Endothelial cell of umbilical vein (primary cell): ENCODE measurements around the gene RBM33. TPM values are rescaled to one million over a fixed set of nuclear protein-coding genes. Genes with fewer than 3 reads are reported as not detected.

Source experiments
- BruUV-seq: library from RNA; stranded (reverse); fragments of 400-500 nt; replicated peaks from 2 replicates; lab custom pipeline; 2021; lab: Mats Ljungman, UMichigan
- CTCF ChIA-PET: fragments of 300-600, 350-600 bp; sonication (Branson Sonifier 250); formaldehyde crosslinking; loops from one replicate; lab custom pipeline; 2021; ENCODE audit warnings: antibody characterized with exemption, inconsistent platforms; lab: Charles Lee
- POLR2A ChIA-PET: fragments of 300-600, 350-600 bp; sonication (Branson Sonifier 250); formaldehyde crosslinking; loops from one replicate; lab custom pipeline; 2021; ENCODE audit warnings: antibody characterized with exemption, inconsistent platforms; lab: Charles Lee
- DNase-seq: peaks from one replicate; pipeline ENCODE4 v3.0.0-alpha.2; 2011; ENCODE audit warnings: low read depth, low spot score
- FAIRE-seq: peaks from 2 replicates; lab custom pipeline; 2011; peaks lifted over from hg19 to GRCh38; lab: Jason Lieb, UNC
- H2AFZ ChIP-seq: 2 replicates; pipeline ENCODE4 v1.6.0; 2012; ENCODE audit warnings: low read depth, low read length, control low read depth, inconsistent platforms
- H3K27ac ChIP-seq: 2 replicates; pipeline ENCODE4 v1.5.1; 2011; ENCODE audit warnings: low read depth, mild to moderate bottlenecking, control low read depth, low read length, moderate library complexity; ENCODE audit not compliant: insufficient read depth
- H3K27me3 ChIP-seq, 2 experiments: 2 replicates each; pipeline versions ENCODE4 v1.6.0 to v1.6.1; 2011; ENCODE audit warnings: low read length in 2 of 2, mixed read lengths in 1 of 2; ENCODE audit not compliant: control insufficient read depth in 2 of 2, insufficient read depth in 2 of 2
- H3K36me3 ChIP-seq, 2 experiments: 2 replicates in 1 of 2; 3 replicates in 1 of 2; pipeline ENCODE4 v1.5.1; 2011; ENCODE audit warnings: low read length in 2 of 2, mild to moderate bottlenecking in 1 of 2, moderate library complexity in 1 of 2; ENCODE audit not compliant: control insufficient read depth in 2 of 2, insufficient read depth in 2 of 2; ENCODE audit errors: extremely low read depth in 1 of 2
- H3K4me1 ChIP-seq: 3 replicates; pipeline ENCODE4 v1.5.1; 2011; ENCODE audit warnings: mild to moderate bottlenecking, low read length; ENCODE audit not compliant: control insufficient read depth, insufficient read depth; ENCODE audit errors: extremely low read depth
- H3K4me2 ChIP-seq: 2 replicates; pipeline ENCODE4 v1.6.1; 2011; ENCODE audit warnings: low read length, control low read depth, mixed read lengths; ENCODE audit not compliant: insufficient read depth
- H3K4me3 ChIP-seq, 3 experiments: fragments of 200-600 bp in 1 of 3; sonication (generic), shearing (Covaris generic) in 1 of 3; replicated peaks in 1 of 3; 2 replicates each; pipeline ENCODE4 v1.5.1; 2011 to 2016; ENCODE audit warnings: control low read depth in 3 of 3, low read length in 3 of 3, mild to moderate bottlenecking in 2 of 3, inconsistent platforms in 1 of 3, low read depth in 1 of 3, moderate library complexity in 1 of 3; ENCODE audit not compliant: insufficient read depth in 1 of 3
- H3K79me2 ChIP-seq: 2 replicates; pipeline ENCODE4 v1.6.0; 2012; ENCODE audit warnings: low read length, inconsistent platforms; ENCODE audit not compliant: control insufficient read depth, insufficient read depth
- H3K9ac ChIP-seq: replicated peaks from 2 replicates; pipeline ENCODE3; 2011; ENCODE audit warnings: low read length, control low read depth; ENCODE audit not compliant: insufficient read depth; ENCODE audit errors: extremely low read depth
- H3K9me1 ChIP-seq: replicated peaks from 3 replicates; pipeline ENCODE4 v1.6.0; 2011; ENCODE audit warnings: mild to moderate bottlenecking, low read length; ENCODE audit not compliant: control insufficient read depth, insufficient read depth; ENCODE audit errors: extremely low read depth
- H3K9me3 ChIP-seq: replicated peaks from 2 replicates; pipeline ENCODE4 v1.5.1; 2012; ENCODE audit warnings: low read length, inconsistent platforms; ENCODE audit not compliant: control insufficient read depth, insufficient read depth
- H4K20me1 ChIP-seq: replicated peaks from 2 replicates; pipeline ENCODE3; 2011; ENCODE audit warnings: mild to moderate bottlenecking, low read length; ENCODE audit not compliant: control insufficient read depth, insufficient read depth; ENCODE audit errors: extremely low read depth
- EZH2 ChIP-seq: IDR thresholded peaks from 2 replicates; pipeline ENCODE4 v1.6.1; 2012; ENCODE audit warnings: borderline replicate concordance, low read depth, mild to moderate bottlenecking, moderate library complexity, low read length, inconsistent platforms; ENCODE audit not compliant: severe bottlenecking
- FOS ChIP-seq: IDR thresholded peaks from 2 replicates; pipeline ENCODE4 v1.6.1; 2011; ENCODE audit warnings: mild to moderate bottlenecking, low read length, moderate library complexity, borderline replicate concordance; ENCODE audit not compliant: insufficient read depth
- GATA2 ChIP-seq: IDR thresholded peaks from 2 replicates; pipeline ENCODE4 v1.7.0; 2011; ENCODE audit warnings: low read depth, mild to moderate bottlenecking, moderate library complexity, mixed read lengths, low read length; ENCODE audit not compliant: insufficient read length, insufficient read depth
- JUN ChIP-seq: IDR thresholded peaks from 2 replicates; pipeline ENCODE4 v1.6.1; 2011; ENCODE audit warnings: borderline replicate concordance, low read depth; ENCODE audit not compliant: insufficient read length, insufficient read depth
- MYC ChIP-seq: IDR thresholded peaks from one replicate; pipeline ENCODE4 v1.6.1; 2011; ENCODE audit warnings: mild to moderate bottlenecking, low read depth, low read length
- POLR2A ChIP-seq: IDR thresholded peaks from 2 replicates; pipeline ENCODE4 v1.6.1; 2012; ENCODE audit warnings: low read depth, mild to moderate bottlenecking, control low read depth, low read length
- POLR2AphosphoS5 ChIP-seq: IDR thresholded peaks from 2 replicates; pipeline ENCODE4 v1.6.1; 2012; ENCODE audit warnings: low read depth, mild to moderate bottlenecking, control low read depth, low read length, moderate library complexity; ENCODE audit not compliant: insufficient read depth
- dilution Hi-C: fragments of 300-500 bp; cut with MboI; formaldehyde crosslinking; loops from one replicate; pipeline ENCODE4 v1.15.0; 2019; ENCODE audit warnings: low sequenced_read_pairs; ENCODE audit not compliant: extremely low pct_ligation_motif_present
- intact Hi-C: fragments of 100-400 bp; cut with micrococcal nuclease; formaldehyde crosslinking; loops from one replicate; pipeline ENCODE4 v1.10.0; 2022
- polyA plus RNA-seq, 4 experiments: library from polyadenylated mRNA; depleted of rRNA in 3 of 4; stranded (reverse) in 3 of 4; unstranded in 1 of 4; fragments of >200 nt; gene quantifications; 2 replicates each; pipeline versions ENCODE4 v1.2.1 to v1.2.3, GENCODE V29; 2011 to 2012; ENCODE audit warnings: missing spikeins in 1 of 4
- total RNA-seq: library from RNA; stranded (reverse); gene quantifications from 2 replicates; pipeline ENCODE4 v1.2.3, GENCODE V29; 2021
- TF ChIP-seq, protein P1 (sequence below): IDR thresholded peaks from 2 replicates; pipeline ENCODE4 v1.6.1; 2011; ENCODE audit not compliant: insufficient read depth, insufficient read length
- TF ChIP-seq, protein P2 (sequence below), 2 donors: IDR thresholded peaks; 1 replicate in 1 of 2; 2 replicates in 1 of 2; pipeline ENCODE4 v1.5.1; 2011; ENCODE audit warnings: low read length in 2 of 2, mild to moderate bottlenecking in 2 of 2, moderate library complexity in 2 of 2, control low read depth in 1 of 2, inconsistent platforms in 1 of 2, low read depth in 1 of 2; ENCODE audit not compliant: insufficient read depth in 1 of 2; ENCODE audit errors: extremely low read depth in 1 of 2

Gene RBM33
- total and polyA plus RNA-seq, 2 donors (not counting 3 experiments of a cell fraction or from before 2014, with no cell fraction given) = 16.2 to 68.2 TPM

DNA sequence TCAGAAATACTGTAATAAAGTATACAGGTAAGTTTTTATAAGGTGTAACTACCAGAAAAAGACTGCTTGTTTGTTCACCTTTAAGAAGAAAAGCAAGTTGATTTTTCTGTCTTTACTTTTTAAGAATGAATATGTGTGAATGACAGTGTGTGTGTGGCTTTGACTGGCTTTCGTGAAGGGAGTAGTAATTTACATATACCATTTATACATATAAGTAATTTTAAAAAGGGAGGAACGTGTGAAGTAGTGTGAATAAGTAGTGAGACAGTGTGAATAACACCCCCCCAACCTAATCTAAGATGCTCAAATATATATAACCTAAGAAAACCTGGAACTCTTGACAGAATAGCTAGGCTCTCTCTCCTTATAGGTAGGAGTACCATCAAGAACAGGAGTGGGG, 33.2 kb downstream of the RBM33 start:
- H4K20me1 ChIP-seq = no peaks in the 10 kb centered on the region
- H3K79me2 ChIP-seq = peaks cover 54% of the 10 kb centered on the region
- no peaks in the 10 kb centered on the region for H3K9me1 ChIP-seq
- H3K4me3 ChIP-seq = no peak overlapping the region
- no peak overlapping the region for H2AFZ ChIP-seq
- ChIA-PET POLR2A (no interaction called here), CTCF (interaction anchor here (1.1 to 1.5 kb wide), 3 partner anchors 14 to 79 kb away, joined by 3 to 5 read pairs (median 3); no protein-coding TSS in a partner anchor)
- no TSS peak for BruUV-seq
- no peak overlapping the region for H3K9ac ChIP-seq
- H3K9me3 ChIP-seq = no peaks in the 10 kb centered on the region
- H3K4me1 ChIP-seq = peaks cover 4% of the 10 kb centered on the region
- no peak overlapping the region for H3K27ac ChIP-seq
- no peaks in the 10 kb centered on the region for H3K27me3 ChIP-seq
- dilution Hi-C loops = no loop called here
- no peak for TF ChIP-seq MYC
- no peak for DNase-seq
- no peak overlapping the region for H3K4me2 ChIP-seq
- intact Hi-C loops = loop anchor here (2.0 kb wide), 1 partner anchor 15 kb away; no protein-coding TSS in a partner anchor
- peaks cover 2 to 4% of the 10 kb centered on the region in 2 experiments for H3K36me3 ChIP-seq
- no peak for FAIRE-seq

DNA sequence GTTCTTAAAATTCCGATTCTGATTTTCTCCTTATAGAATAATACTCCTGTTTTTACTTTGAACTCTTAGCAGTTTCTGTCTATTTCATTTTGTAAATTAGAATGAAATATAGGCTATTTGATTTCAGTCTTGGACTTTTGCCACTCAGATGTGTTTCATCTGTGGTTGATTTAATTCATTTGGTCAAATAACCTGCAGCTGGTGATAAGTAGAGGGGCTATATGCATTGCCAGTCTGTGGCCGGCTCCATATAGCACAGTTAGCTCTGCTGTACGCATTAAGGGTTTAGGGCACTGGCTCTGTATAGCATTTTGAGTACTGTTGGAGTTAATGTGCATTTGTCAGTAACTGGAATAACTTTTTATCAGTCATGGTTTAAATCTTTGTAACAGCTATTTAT, 35.7 kb downstream of the RBM33 start:
- ChIA-PET CTCF (interaction anchor here (0.9 to 2.2 kb wide), 2 partner anchors 14 to 82 kb away, joined by 3 to 10 read pairs; no protein-coding TSS in a partner anchor), POLR2A (no interaction called here)
- H3K4me1 ChIP-seq = no peaks in the 10 kb centered on the region
- H3K9ac ChIP-seq = no peak overlapping the region
- H3K27ac ChIP-seq = no peak overlapping the region
- no peak for DNase-seq
- no peaks in the 10 kb centered on the region for H3K9me1 ChIP-seq
- TF ChIP-seq GATA2 (no peak), POLR2AphosphoS5 (no peak), JUN (no peak), FOS (no peak), MYC (no peak), POLR2A (no peak), EZH2 (no peak)
- TF ChIP-seq, protein P1, sequence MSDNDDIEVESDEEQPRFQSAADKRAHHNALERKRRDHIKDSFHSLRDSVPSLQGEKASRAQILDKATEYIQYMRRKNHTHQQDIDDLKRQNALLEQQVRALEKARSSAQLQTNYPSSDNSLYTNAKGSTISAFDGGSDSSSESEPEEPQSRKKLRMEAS = no peak
- TF ChIP-seq, protein P2, sequence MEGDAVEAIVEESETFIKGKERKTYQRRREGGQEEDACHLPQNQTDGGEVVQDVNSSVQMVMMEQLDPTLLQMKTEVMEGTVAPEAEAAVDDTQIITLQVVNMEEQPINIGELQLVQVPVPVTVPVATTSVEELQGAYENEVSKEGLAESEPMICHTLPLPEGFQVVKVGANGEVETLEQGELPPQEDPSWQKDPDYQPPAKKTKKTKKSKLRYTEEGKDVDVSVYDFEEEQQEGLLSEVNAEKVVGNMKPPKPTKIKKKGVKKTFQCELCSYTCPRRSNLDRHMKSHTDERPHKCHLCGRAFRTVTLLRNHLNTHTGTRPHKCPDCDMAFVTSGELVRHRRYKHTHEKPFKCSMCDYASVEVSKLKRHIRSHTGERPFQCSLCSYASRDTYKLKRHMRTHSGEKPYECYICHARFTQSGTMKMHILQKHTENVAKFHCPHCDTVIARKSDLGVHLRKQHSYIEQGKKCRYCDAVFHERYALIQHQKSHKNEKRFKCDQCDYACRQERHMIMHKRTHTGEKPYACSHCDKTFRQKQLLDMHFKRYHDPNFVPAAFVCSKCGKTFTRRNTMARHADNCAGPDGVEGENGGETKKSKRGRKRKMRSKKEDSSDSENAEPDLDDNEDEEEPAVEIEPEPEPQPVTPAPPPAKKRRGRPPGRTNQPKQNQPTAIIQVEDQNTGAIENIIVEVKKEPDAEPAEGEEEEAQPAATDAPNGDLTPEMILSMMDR (IDR thresholded peaks at IDR 0.05; ENCODE audit: extremely low read depth in 1 of 2, insufficient read depth in 1 of 2, low read depth in 1 of 2, low read length in 2 of 2) = no peak
- peaks cover 72% of the 10 kb centered on the region for H3K79me2 ChIP-seq
- H3K9me3 ChIP-seq = no peaks in the 10 kb centered on the region
- dilution Hi-C loops = no loop called here
- H3K4me2 ChIP-seq = no peak overlapping the region
- no peak overlapping the region for H3K4me3 ChIP-seq
- intact Hi-C loops = no loop called here
- H3K27me3 ChIP-seq = no peaks in the 10 kb centered on the region
- peaks cover 4 to 6% of the 10 kb centered on the region in 2 experiments for H3K36me3 ChIP-seq
- BruUV-seq = no TSS peak
- peaks cover 2% of the 10 kb centered on the region for H4K20me1 ChIP-seq
- no peak for FAIRE-seq
- no peak overlapping the region for H2AFZ ChIP-seq
